MCF 10A (cell line): ENCODE data around the gene FUOM. TPM values are rescaled to one million over a fixed set of nuclear protein-coding genes. Genes with fewer than 3 reads are reported as not detected.

Source experiments
- BruUV-seq: library from RNA; stranded (reverse); fragments of 400-500 nt; replicated peaks from 2 replicates; lab custom pipeline; 2021; lab: Mats Ljungman, UMichigan
- CTCF ChIA-PET: fragments of 300-600 bp; sonication (Branson Sonifier 250); formaldehyde crosslinking; extraction: SDS; loops from one replicate; lab custom pipeline; 2021; ENCODE audit warnings: antibody characterized with exemption, inconsistent platforms; lab: Yijun Ruan, JAX
- POLR2A ChIA-PET: fragments of 300-600, 350-650 bp; sonication (Branson Sonifier 250); formaldehyde crosslinking; extraction: SDS; loops from one replicate; lab custom pipeline; 2020; ENCODE audit warnings: antibody characterized with exemption, inconsistent platforms; lab: Yijun Ruan, JAX
- DNase-seq: peaks from one replicate; pipeline ENCODE4 v3.0.0-alpha.2; 2018; ENCODE audit not compliant: unreplicated experiment
- H3K27ac Mint-ChIP-seq: one replicate; pipeline ENCODE4 v1.8.0; 2022; ENCODE audit warnings: mild to moderate bottlenecking, low read depth, mixed read lengths; ENCODE audit not compliant: unreplicated experiment
- H3K27me3 Mint-ChIP-seq: one replicate; pipeline ENCODE4 v1.8.0; 2022; ENCODE audit warnings: mixed read lengths; ENCODE audit not compliant: insufficient read depth, unreplicated experiment
- H3K36me3 Mint-ChIP-seq: one replicate; pipeline ENCODE4 v1.8.0; 2022; ENCODE audit warnings: mild to moderate bottlenecking, moderate library complexity, mixed read lengths; ENCODE audit not compliant: insufficient read depth, unreplicated experiment
- H3K4me1 Mint-ChIP-seq: one replicate; pipeline ENCODE4 v1.8.0; 2022; ENCODE audit warnings: mixed read lengths; ENCODE audit not compliant: insufficient read depth, unreplicated experiment
- H3K4me3 Mint-ChIP-seq: one replicate; pipeline ENCODE4 v1.8.0; 2022; ENCODE audit warnings: mild to moderate bottlenecking, moderate library complexity, mixed read lengths; ENCODE audit not compliant: unreplicated experiment
- H3K9me3 Mint-ChIP-seq: one replicate; pipeline ENCODE4 v1.8.0; 2022; ENCODE audit warnings: mixed read lengths; ENCODE audit not compliant: unreplicated experiment
- intact Hi-C: fragments of 100-400 bp; cut with micrococcal nuclease; formaldehyde crosslinking; loops from 2 replicates; pipeline ENCODE4 v1.14.1; 2022
- total RNA-seq: library from RNA; stranded (reverse); gene quantifications from 2 replicates; pipeline ENCODE4 v1.2.3, GENCODE V29; 2022
- TF ChIP-seq, protein P1 (sequence below): fragments of 200-600 bp; IDR thresholded peaks from one replicate; pipeline ENCODE4 v1.8.0; 2022; ENCODE audit warnings: antibody characterized with exemption, mild to moderate bottlenecking; ENCODE audit not compliant: unreplicated experiment

Gene FUOM
- total RNA-seq, 1 experiment from 2014 or later, result 22.6 TPM

DNA sequence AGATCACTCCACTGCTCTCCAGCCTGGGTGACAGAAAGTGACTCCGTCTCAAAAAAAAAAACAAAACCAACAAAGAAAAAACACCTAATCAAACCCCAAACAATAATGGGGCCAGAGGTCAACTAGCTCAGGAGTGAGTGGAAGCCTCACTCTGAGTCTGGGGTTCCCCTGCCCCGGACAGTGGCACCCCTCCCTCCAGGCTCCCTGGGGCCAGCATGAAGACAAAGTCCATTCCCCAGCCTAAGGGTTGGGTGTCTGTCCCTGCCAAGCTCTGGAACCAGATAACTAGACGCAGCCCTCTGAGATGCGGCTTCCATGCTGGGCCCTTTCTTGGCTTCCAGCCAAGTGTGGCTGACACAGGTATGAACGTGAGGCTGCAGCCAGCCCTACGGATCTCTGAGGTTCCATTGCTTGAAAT is 1.7 kb upstream of the FUOM start:
- intact Hi-C loops, result no loop called here
- Mint-ChIP-seq H3K36me3 (peaks cover 21% of the 10 kb centered on the region), H3K27me3 (no peaks in the 10 kb centered on the region), H3K4me3 (no peak overlapping the region), H3K27ac (no peak overlapping the region), H3K4me1 (no peaks in the 10 kb centered on the region), H3K9me3 (no peaks in the 10 kb centered on the region)
- ChIA-PET POLR2A (interaction anchor here (0.6 kb wide), 1 partner anchor 692 kb away, joined by 3 read pairs; no protein-coding TSS in a partner anchor), CTCF (interaction anchor here (0.6 kb wide), 1 partner anchor 417 kb away, joined by 4 read pairs; the partner anchor contains the start of gene CFAP46)
- BruUV-seq, result no TSS peak
- peak; percentile 48 for DNase-seq
- TF ChIP-seq, protein P1, sequence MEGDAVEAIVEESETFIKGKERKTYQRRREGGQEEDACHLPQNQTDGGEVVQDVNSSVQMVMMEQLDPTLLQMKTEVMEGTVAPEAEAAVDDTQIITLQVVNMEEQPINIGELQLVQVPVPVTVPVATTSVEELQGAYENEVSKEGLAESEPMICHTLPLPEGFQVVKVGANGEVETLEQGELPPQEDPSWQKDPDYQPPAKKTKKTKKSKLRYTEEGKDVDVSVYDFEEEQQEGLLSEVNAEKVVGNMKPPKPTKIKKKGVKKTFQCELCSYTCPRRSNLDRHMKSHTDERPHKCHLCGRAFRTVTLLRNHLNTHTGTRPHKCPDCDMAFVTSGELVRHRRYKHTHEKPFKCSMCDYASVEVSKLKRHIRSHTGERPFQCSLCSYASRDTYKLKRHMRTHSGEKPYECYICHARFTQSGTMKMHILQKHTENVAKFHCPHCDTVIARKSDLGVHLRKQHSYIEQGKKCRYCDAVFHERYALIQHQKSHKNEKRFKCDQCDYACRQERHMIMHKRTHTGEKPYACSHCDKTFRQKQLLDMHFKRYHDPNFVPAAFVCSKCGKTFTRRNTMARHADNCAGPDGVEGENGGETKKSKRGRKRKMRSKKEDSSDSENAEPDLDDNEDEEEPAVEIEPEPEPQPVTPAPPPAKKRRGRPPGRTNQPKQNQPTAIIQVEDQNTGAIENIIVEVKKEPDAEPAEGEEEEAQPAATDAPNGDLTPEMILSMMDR, result no peak

DNA sequence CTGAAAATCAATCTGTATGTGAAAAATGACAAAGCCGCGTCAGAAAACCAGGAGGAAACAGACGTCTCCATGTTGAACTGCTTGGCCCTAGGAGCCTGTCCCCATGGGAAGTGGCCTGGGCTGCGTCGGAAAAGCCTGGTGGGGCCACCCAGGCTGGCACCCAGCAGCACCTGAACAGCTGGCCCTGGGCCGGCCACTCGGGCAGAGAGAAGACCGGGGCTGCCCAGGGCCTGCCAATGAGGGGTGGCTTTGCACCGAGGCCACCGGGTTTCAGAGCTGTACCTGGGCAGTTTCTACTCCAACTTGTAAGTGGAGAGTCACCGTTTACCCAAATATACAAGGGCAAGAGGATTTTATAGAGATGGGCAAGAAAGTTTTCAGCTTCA is 1.1 kb upstream of the FUOM start:
- ChIA-PET POLR2A (interaction anchor here (0.6 to 0.7 kb wide), 2 partner anchors 51 to 692 kb away, joined by 3 read pairs; no protein-coding TSS in a partner anchor), CTCF (no interaction called here)
- DNase-seq, result no peak
- intact Hi-C loops, result no loop called here
- TF ChIP-seq, protein P1, result no peak
- no peak overlapping the region for H3K4me3 Mint-ChIP-seq
- H3K27me3 Mint-ChIP-seq, result no peaks in the 10 kb centered on the region
- no peaks in the 10 kb centered on the region for H3K9me3 Mint-ChIP-seq
- BruUV-seq, result no TSS peak
- no peaks in the 10 kb centered on the region for H3K4me1 Mint-ChIP-seq
- H3K27ac Mint-ChIP-seq, result no peak overlapping the region
- H3K36me3 Mint-ChIP-seq, result peaks cover 15% of the 10 kb centered on the region

DNA sequence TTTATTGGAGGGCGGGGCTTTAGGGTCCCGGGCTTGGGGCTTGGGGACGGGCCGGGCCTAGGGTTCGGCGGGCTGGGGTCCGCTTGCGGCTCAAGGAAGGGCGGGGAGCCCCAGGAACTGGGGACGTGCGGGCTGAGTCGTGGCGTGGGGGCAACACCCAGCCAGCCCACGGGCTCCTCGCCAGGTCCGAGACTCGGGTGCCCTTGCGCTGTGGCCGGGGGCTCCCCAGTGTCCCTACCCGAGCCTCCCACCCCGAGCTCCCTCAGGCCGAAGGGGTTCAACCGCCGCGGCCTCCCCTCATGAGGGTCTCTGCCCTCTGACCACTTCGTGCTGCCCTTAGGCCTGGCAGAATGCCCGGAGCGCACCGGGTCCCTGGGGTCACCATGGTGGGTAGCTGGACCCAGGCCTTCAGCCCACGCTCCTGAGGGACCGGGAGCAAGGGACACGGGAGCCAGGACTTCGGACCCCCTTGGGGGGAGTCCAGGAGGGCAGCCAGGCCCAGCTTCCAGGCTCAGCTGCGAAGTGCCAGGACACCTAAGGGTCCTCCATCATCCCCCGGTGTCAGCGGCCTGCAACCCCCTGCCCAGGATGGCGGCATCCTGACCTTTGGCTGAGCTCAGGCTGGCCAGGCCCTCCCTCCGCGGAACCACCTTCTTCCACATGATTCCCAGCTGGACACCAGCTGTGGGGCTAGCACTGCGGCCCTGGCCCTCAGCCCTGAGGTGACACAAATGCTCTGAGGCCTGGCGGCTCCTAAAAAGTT is 524 bp upstream of the FUOM start:
- Mint-ChIP-seq H3K4me1 (no peaks in the 10 kb centered on the region), H3K4me3 (peak overlapping the region; percentile 68), H3K36me3 (peaks cover 15% of the 10 kb centered on the region), H3K9me3 (no peaks in the 10 kb centered on the region), H3K27ac (no peak overlapping the region), H3K27me3 (no peaks in the 10 kb centered on the region)
- TF ChIP-seq, protein P1, result no peak
- DNase-seq, result no peak
- BruUV-seq, result no TSS peak
- POLR2A ChIA-PET, result interaction anchor here (0.6 to 1.2 kb wide), 3 partner anchors 11 to 50 kb away, joined by 3 read pairs; partner anchors contain the start of gene PRAP1
- CTCF ChIA-PET, result interaction anchor here (0.5 kb wide), 1 partner anchor 83 kb away, joined by 3 read pairs; no protein-coding TSS in a partner anchor
- intact Hi-C loops, result no loop called here

DNA sequence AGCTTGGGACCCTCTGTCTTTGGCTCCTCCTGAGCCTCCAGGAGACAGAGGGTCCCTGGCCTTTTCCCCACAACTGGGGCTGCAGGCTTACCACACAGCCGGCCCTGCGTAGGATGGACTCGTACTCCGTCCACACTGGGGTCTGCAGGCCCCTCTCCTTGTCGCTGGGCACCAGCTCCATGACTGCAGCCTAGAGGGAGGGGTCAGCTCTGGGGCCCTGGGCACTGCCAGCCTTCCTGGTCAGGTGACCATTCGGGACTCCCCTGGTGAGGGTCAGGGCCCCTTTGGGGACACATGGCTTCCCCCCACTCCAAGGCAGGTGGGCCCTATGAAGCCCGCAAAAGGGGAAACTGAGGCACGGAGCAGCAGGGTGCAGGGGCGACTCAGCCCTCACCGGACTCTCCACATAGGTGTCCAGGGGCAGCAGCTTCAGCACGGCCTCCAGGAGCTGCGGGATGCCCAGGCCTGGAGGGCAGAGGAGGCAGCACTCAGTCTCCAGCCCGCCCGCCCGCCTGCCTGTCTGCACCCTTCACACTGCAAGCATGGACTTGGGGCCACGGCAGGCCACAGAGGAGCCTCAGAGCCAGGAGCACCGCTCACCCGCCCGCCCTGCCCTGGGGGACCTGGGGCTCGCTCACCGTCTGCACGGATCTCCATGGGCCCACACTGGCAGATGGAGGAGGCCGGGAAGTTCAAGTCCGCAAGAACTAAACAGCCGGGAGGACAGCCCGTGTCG is 1.1 kb downstream of the FUOM start:
- BruUV-seq, result TSS peak; percentile 12
- DNase-seq, result no peak
- ChIA-PET CTCF (interaction anchor here (1.3 kb wide), 1 partner anchor 27 kb away, joined by 4 read pairs; no protein-coding TSS in a partner anchor), POLR2A (interaction anchor here (0.7 to 1.2 kb wide), 2 partner anchors 9 to 14 kb away, joined by 3 to 4 read pairs; partner anchors contain the start of gene PRAP1)
- Mint-ChIP-seq H3K36me3 (peaks cover 9% of the 10 kb centered on the region), H3K27me3 (no peaks in the 10 kb centered on the region), H3K9me3 (no peaks in the 10 kb centered on the region), H3K27ac (no peak overlapping the region), H3K4me3 (peak overlapping the region; percentile 68), H3K4me1 (no peaks in the 10 kb centered on the region)
- intact Hi-C loops, result no loop called here
- TF ChIP-seq, protein P1, result no peak
